Measurements from ENCODE around the gene SMARCD3.

The SMARCD3 gene

GRCh38 chr7:151249732-151250072 lies 1.2 kb upstream of the SMARCD3 start:
- Mint-ChIP-seq H3K4me1 (peaks cover 62% of the 10 kb centered on the region), H3K9me3 (no peaks in the 10 kb centered on the region), H3K36me3 (ENCODE audit: low read depth) (no peaks in the 10 kb centered on the region), H3K4me3 (peak overlapping the region; percentile 79 to 98 (median 89)), H3K27ac (peak overlapping the region; percentile 98 to 100 (median 98)), H3K27me3 (ENCODE audit: low read depth) (no peaks in the 10 kb centered on the region)
- TF ChIP-seq, protein P1, sequence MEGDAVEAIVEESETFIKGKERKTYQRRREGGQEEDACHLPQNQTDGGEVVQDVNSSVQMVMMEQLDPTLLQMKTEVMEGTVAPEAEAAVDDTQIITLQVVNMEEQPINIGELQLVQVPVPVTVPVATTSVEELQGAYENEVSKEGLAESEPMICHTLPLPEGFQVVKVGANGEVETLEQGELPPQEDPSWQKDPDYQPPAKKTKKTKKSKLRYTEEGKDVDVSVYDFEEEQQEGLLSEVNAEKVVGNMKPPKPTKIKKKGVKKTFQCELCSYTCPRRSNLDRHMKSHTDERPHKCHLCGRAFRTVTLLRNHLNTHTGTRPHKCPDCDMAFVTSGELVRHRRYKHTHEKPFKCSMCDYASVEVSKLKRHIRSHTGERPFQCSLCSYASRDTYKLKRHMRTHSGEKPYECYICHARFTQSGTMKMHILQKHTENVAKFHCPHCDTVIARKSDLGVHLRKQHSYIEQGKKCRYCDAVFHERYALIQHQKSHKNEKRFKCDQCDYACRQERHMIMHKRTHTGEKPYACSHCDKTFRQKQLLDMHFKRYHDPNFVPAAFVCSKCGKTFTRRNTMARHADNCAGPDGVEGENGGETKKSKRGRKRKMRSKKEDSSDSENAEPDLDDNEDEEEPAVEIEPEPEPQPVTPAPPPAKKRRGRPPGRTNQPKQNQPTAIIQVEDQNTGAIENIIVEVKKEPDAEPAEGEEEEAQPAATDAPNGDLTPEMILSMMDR (IDR thresholded peaks at IDR 0.05; ENCODE audit: unreplicated experiment in 3 of 3), result no peak

- peak overlapping the region; percentile 79 to 98 (median 89) for H3K4me3 Mint-ChIP-seq
- H3K9me3 Mint-ChIP-seq, result no peaks in the 10 kb centered on the region
These were observed 689 bp upstream of the SMARCD3 start for GRCh38 chr7:151249034-151249731.

DNA sequence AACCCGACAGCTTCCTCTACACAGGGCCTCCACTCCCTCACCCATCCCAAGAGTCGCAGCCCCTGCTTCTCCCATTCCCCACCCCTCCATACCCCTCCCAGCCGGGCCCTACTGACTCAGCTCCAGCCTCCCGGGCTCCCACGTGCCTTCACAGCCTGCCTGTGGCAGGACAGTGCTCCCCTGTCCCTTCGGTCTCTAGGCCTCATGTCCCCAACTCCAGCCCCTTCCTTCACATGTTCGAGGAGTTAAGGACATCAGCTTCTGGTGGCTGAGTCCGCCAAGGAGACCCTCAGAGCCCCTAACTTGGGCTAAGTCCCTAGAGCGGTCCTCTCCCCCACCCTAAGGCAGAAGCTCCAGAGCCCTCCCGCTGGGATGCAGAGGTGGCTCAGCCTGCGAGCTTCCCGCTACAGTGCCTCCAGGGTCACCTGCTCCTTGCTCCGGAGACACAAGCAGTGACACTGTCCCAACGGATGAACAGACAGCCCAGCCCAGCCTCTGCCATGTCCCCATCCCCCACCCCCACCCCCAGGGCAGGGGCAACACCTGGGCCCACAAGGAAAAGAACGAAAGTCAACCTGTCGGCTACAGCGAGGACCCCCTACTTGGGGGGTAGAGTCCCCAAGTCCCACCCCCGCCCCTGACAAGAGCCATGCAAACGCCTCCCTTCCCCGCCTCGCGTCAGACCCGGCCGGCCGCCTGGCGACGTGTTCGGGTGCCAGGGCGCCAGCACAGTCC lies 716 bp downstream of the SMARCD3 start:
- peak overlapping the region; percentile 92 to 98 (median 96) for H3K4me3 Mint-ChIP-seq

More at GRCh38 chr7:151249034-151249731, 689 bp upstream of the SMARCD3 start:
- TF ChIP-seq, protein P1 (IDR thresholded peaks at IDR 0.05; ENCODE audit: unreplicated experiment in 3 of 3), result no peak
- Mint-ChIP-seq H3K27ac (peak overlapping the region; percentile 98 to 100 (median 98)), H3K4me1 (peaks cover 62% of the 10 kb centered on the region), H3K36me3 (ENCODE audit: low read depth) (no peaks in the 10 kb centered on the region), H3K27me3 (ENCODE audit: low read depth) (no peaks in the 10 kb centered on the region)

GRCh38 chr7:151246851-151247580 lies 1.5 kb downstream of the SMARCD3 start:
- peak overlapping the region; percentile 98 to 100 (median 98) for H3K27ac Mint-ChIP-seq

More for the DNA sequence above, 716 bp downstream of the SMARCD3 start:
- no peaks in the 10 kb centered on the region for H3K9me3 Mint-ChIP-seq
- peaks cover 3% of the 10 kb centered on the region for H3K36me3 Mint-ChIP-seq (ENCODE audit: low read depth)
- TF ChIP-seq, protein P1 (IDR thresholded peaks at IDR 0.05; ENCODE audit: unreplicated experiment in 3 of 3), result no peak
- peaks cover 55% of the 10 kb centered on the region for H3K4me1 Mint-ChIP-seq
- H3K27me3 Mint-ChIP-seq (ENCODE audit: low read depth), result no peaks in the 10 kb centered on the region
- H3K27ac Mint-ChIP-seq, result peak overlapping the region; percentile 98 to 100 (median 98)

GRCh38 chr7:151246102-151246850 lies 2.2 kb downstream of the SMARCD3 start:
- H3K4me1 Mint-ChIP-seq, result peaks cover 45% of the 10 kb centered on the region
- H3K36me3 Mint-ChIP-seq (ENCODE audit: low read depth), result peaks cover 6% of the 10 kb centered on the region
- H3K9me3 Mint-ChIP-seq, result no peaks in the 10 kb centered on the region
- peak overlapping the region; percentile 98 to 100 (median 98) for H3K27ac Mint-ChIP-seq
- peak overlapping the region; percentile 92 to 98 (median 96) for H3K4me3 Mint-ChIP-seq
- no peaks in the 10 kb centered on the region for H3K27me3 Mint-ChIP-seq (ENCODE audit: low read depth)
- TF ChIP-seq, protein P1 (IDR thresholded peaks at IDR 0.05; ENCODE audit: unreplicated experiment in 3 of 3), result no peak

More at GRCh38 chr7:151246851-151247580, 1.5 kb downstream of the SMARCD3 start:
- TF ChIP-seq, protein P1 (IDR thresholded peaks at IDR 0.05; ENCODE audit: unreplicated experiment in 3 of 3), result no peak
- Mint-ChIP-seq H3K27me3 (ENCODE audit: low read depth) (no peaks in the 10 kb centered on the region), H3K4me3 (peak overlapping the region; percentile 92 to 98 (median 96)), H3K9me3 (no peaks in the 10 kb centered on the region), H3K4me1 (peaks cover 47% of the 10 kb centered on the region), H3K36me3 (ENCODE audit: low read depth) (peaks cover 3% of the 10 kb centered on the region)

All from nephron (organoid).